Muscle layer of duodenum (tissue), 2 donors: Measurements from ENCODE around the gene MYBPC1.

Experiments used
- H3K27ac ChIP-seq: one replicate; pipeline ENCODE4 v1.7.0; 2013; ENCODE audit warnings: mild to moderate bottlenecking, low read length
- H3K27me3 ChIP-seq: one replicate; pipeline ENCODE4 v1.7.0; 2013; ENCODE audit warnings: low read depth, mild to moderate bottlenecking, control low read depth, low read length
- H3K36me3 ChIP-seq, 2 donors: one replicate each; pipeline ENCODE4 v1.7.0; 2013; ENCODE audit warnings: low read length in 2 of 2, control low read depth in 1 of 2, mild to moderate bottlenecking in 1 of 2; ENCODE audit not compliant: insufficient read depth in 2 of 2, control insufficient read depth in 1 of 2
- H3K4me1 ChIP-seq, 2 donors: one replicate each; pipeline ENCODE4 v1.7.0; 2013; ENCODE audit warnings: low read length in 2 of 2, mild to moderate bottlenecking in 2 of 2, control low read depth in 1 of 2, moderate library complexity in 1 of 2; ENCODE audit not compliant: insufficient read depth in 2 of 2, control insufficient read depth in 1 of 2
- H3K4me3 ChIP-seq, 2 donors: one replicate each; pipeline ENCODE4 v1.7.0; 2013; ENCODE audit warnings: low read length in 2 of 2, low read depth in 1 of 2, mild to moderate bottlenecking in 1 of 2
- H3K9me3 ChIP-seq, 2 donors: one replicate each; pipeline ENCODE4 v1.7.0; 2013; ENCODE audit warnings: low read length in 2 of 2, control low read depth in 1 of 2, mild to moderate bottlenecking in 1 of 2; ENCODE audit not compliant: control insufficient read depth in 1 of 2
- donor health status: healthy.

The MYBPC1 gene

DNA sequence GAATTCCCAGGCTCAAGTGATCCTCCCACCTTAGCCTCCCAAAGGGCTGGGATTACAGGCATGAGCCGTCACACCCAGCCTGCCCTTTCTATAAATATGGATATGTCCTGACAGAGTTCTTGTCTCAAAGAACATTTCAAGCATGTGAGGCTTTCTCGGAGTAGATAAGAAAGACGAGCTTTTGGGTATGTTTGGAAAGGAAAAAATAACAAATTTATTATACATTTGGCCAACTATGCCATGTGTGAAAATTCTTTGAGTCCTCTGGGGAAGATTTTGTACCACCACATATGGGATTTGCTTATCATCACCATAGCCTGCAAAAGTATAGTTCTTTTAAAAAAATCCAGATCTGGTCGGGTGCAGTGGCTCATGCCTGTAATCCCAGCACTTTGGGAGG, 23.7 kb upstream of the MYBPC1 start:
- H3K36me3 ChIP-seq = no peaks in the 10 kb centered on the region
- no peaks in the 10 kb centered on the region for H3K9me3 ChIP-seq
- no peak overlapping the region for H3K4me3 ChIP-seq
- H3K27me3 ChIP-seq = no peaks in the 10 kb centered on the region
- peaks cover 0 to 2% of the 10 kb centered on the region in 2 donors for H3K4me1 ChIP-seq
- H3K27ac ChIP-seq = no peak overlapping the region

- Histone ChIP-seq H3K27me3 (no peaks in the 10 kb centered on the region), H3K27ac (no peak overlapping the region)
Observed at GRCh38 chr12:101573743-101574142, 21.0 kb upstream of the MYBPC1 start.

DNA sequence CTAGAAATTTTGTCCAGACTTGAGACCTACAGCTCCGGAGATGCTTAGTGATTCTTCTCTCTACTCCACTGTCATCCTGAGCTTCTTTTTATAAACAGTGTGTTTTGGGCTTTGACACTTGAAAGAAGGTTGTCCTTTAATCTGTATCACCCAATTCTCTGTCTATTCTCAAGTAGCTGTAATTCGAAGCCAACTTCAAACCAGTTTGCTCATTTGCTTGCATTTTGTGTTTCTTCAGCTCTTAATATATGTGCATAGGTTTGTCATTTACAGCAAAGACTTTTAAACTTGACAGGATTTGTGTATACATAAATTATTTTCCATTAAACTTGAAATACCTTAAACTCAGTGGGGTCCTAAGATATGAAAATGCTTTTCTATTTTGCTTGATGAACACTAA, 16.4 kb upstream of the MYBPC1 start:
- Histone ChIP-seq H3K27ac (no peak overlapping the region), H3K4me1 (no peaks in the 10 kb centered on the region), H3K4me3 (no peak overlapping the region), H3K27me3 (no peaks in the 10 kb centered on the region), H3K9me3 (no peaks in the 10 kb centered on the region), H3K36me3 (no peaks in the 10 kb centered on the region)

More at GRCh38 chr12:101573743-101574142, 21.0 kb upstream of the MYBPC1 start:
- no peak overlapping the region for H3K4me3 ChIP-seq
- H3K4me1 ChIP-seq = no peaks in the 10 kb centered on the region
- no peaks in the 10 kb centered on the region for H3K9me3 ChIP-seq
- no peaks in the 10 kb centered on the region for H3K36me3 ChIP-seq

- Histone ChIP-seq H3K4me1 (no peaks in the 10 kb centered on the region), H3K9me3 (no peaks in the 10 kb centered on the region), H3K27ac (no peak overlapping the region), H3K27me3 (no peaks in the 10 kb centered on the region), H3K36me3 (no peaks in the 10 kb centered on the region), H3K4me3 (no peak overlapping the region)
Observed at GRCh38 chr12:101581190-101581589, 13.6 kb upstream of the MYBPC1 start.

DNA sequence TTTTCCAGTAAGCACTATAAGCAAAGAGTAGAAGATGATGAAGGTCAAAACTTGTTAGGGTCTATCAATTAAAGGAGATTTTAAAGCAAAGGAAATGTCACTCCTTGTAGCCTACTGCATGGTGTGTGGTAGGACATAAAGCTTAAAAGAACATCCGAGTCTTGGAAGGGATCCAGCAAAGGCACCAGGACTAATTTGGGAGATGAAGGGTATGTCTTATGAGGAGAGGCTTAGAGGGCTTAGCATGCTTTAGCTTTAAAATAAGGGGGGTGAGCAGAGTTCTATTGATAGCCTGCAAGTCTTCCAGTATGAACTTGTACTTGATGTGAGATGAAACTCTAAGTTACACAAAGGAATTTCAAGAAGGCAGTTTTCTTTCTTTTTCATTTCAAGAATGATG, 11.8 kb upstream of the MYBPC1 start:
- no peak overlapping the region for H3K27ac ChIP-seq
- H3K4me3 ChIP-seq = no peak overlapping the region
- no peaks in the 10 kb centered on the region for H3K36me3 ChIP-seq
- no peaks in the 10 kb centered on the region for H3K9me3 ChIP-seq
- no peaks in the 10 kb centered on the region for H3K27me3 ChIP-seq
- no peaks in the 10 kb centered on the region for H3K4me1 ChIP-seq

DNA sequence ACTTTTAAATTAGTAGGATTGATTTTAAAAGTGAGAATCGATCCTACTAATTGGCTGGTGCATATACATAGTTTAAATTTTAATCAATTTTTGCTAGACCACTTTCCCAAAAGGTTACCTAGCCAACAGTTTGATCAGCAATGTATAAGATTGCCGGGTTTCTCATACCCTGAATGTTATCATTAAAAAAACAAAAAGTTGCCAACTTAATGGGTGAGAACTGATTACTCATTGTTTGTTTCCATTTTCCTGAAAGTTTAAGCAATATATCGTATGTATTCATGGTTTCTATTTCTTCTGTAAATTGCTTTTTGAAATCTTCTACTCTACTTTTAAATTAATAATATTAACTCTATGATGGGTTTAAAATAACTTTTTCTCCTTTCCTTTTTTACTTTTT, 4.4 kb upstream of the MYBPC1 start:
- Histone ChIP-seq H3K9me3 (no peaks in the 10 kb centered on the region), H3K4me1 (no peaks in the 10 kb centered on the region), H3K27me3 (no peaks in the 10 kb centered on the region), H3K4me3 (no peak overlapping the region), H3K36me3 (no peaks in the 10 kb centered on the region), H3K27ac (no peak overlapping the region)

DNA sequence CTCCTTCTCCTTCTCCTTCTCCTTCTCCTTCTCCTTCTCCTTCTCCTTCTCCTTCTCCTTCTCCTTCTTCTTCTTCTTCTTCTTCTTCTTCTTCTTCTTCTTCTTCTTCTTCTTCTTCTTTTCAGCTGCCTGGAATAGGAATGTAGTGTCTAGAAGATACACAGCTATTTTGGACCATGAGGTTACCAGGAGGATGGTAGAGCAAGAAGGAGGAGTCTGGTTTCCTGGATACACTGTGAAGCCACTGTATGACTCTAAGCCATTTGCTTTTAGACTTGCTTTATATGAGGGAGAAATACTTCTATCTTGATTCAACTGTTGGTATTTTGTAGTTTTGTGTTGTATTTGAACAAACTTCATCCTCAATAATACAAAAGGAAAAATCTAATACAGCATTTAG, 3.0 kb upstream of the MYBPC1 start:
- H3K27ac ChIP-seq = no peak overlapping the region
- no peak overlapping the region for H3K4me3 ChIP-seq
- H3K4me1 ChIP-seq = no peaks in the 10 kb centered on the region
- H3K9me3 ChIP-seq = no peaks in the 10 kb centered on the region
- no peaks in the 10 kb centered on the region for H3K36me3 ChIP-seq
- no peaks in the 10 kb centered on the region for H3K27me3 ChIP-seq

- Histone ChIP-seq H3K4me1 (no peaks in the 10 kb centered on the region), H3K9me3 (no peaks in the 10 kb centered on the region), H3K36me3 (no peaks in the 10 kb centered on the region), H3K4me3 (no peak overlapping the region), H3K27me3 (no peaks in the 10 kb centered on the region), H3K27ac (no peak overlapping the region)
Observed at GRCh38 chr12:101592448-101592847, 2.3 kb upstream of the MYBPC1 start.

GRCh38 chr12:101592921-101593320, 1.9 kb upstream of the MYBPC1 start:
- H3K36me3 ChIP-seq = no peaks in the 10 kb centered on the region
- no peak overlapping the region for H3K27ac ChIP-seq
- H3K9me3 ChIP-seq = no peaks in the 10 kb centered on the region
- no peak overlapping the region for H3K4me3 ChIP-seq
- no peaks in the 10 kb centered on the region for H3K27me3 ChIP-seq
- no peaks in the 10 kb centered on the region for H3K4me1 ChIP-seq

GRCh38 chr12:101596172-101596571, 1.4 kb downstream of the MYBPC1 start:
- no peak overlapping the region for H3K27ac ChIP-seq
- H3K27me3 ChIP-seq = no peaks in the 10 kb centered on the region
- no peak overlapping the region for H3K4me3 ChIP-seq
- H3K36me3 ChIP-seq = no peaks in the 10 kb centered on the region
- H3K4me1 ChIP-seq = peaks cover 0 to 6% of the 10 kb centered on the region in 2 donors
- H3K9me3 ChIP-seq = no peaks in the 10 kb centered on the region

DNA sequence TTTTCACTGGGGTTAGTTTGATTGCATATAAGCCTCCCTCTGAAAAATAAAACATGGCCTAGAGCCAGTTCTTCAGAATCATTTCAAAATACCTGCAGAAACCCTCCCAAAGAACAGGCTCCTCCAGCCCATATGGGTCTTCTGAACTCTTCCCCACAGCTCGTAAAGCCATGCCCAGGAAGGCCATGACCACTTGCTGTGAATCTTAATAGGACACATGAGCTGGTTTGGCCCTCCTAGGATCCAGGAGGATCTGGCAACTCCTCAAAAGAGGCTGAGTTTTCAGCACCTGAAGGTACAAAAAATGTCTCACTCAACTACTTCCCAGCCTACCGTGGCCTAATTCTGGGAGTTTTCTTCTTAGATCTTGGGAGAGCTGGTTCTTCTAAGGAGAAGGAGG, 2.4 kb downstream of the MYBPC1 start:
- Histone ChIP-seq H3K27me3 (no peaks in the 10 kb centered on the region), H3K4me3 (no peak overlapping the region), H3K36me3 (no peaks in the 10 kb centered on the region), H3K27ac (no peak overlapping the region), H3K9me3 (no peaks in the 10 kb centered on the region), H3K4me1 (peaks cover 0 to 6% of the 10 kb centered on the region in 2 donors)

- no peak overlapping the region for H3K27ac ChIP-seq
- no peak overlapping the region for H3K4me3 ChIP-seq
Observed at GRCh38 chr12:101598483-101598882, 3.7 kb downstream of the MYBPC1 start.

More at GRCh38 chr12:101598483-101598882, 3.7 kb downstream of the MYBPC1 start:
- Histone ChIP-seq H3K4me1 (peaks cover 0 to 6% of the 10 kb centered on the region in 2 donors), H3K36me3 (no peaks in the 10 kb centered on the region), H3K9me3 (no peaks in the 10 kb centered on the region), H3K27me3 (no peaks in the 10 kb centered on the region)
